Measurements from ENCODE around the gene S100A7A.

Gene S100A7A

DNA sequence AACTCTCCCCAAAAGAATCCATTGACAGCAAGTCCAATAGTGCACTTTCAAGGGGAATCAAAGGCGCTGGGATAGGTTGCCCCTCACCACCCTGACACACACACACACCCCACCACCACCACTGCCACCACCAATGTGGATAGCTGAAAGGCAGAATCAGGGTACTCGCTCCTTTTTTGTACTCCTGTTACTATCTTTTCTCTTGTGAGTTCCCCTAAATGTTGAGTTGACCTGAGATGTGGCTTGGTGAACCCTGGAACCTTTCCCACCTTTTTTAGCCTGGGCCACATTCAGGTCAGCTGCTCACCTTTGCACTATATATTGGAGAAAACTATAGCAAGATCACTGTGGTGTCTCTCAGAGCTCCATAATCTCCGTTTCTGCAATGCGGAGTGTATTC is 29.3 kb upstream of the S100A7A start:
- Histone ChIP-seq H3K27me3 (ENCODE audit: control insufficient read depth in 1 of 2, insufficient read depth in 2 of 2, low read length in 2 of 2) (no peaks in the 10 kb centered on the region), H3K4me3 (ENCODE audit: low read depth in 1 of 2, low read length in 2 of 2) (no peak overlapping the region), H3K9ac (ENCODE audit: low read length) (no peak overlapping the region), H3K36me3 (ENCODE audit: insufficient read depth, low read length) (no peaks in the 10 kb centered on the region), H3K9me3 (ENCODE audit: low read length) (no peaks in the 10 kb centered on the region), H3K27ac (ENCODE audit: low read depth, low read length) (no peak overlapping the region), H3K4me1 (ENCODE audit: insufficient read depth, low read length) (no peaks in the 10 kb centered on the region)

- Histone ChIP-seq H3K4me1 (ENCODE audit: insufficient read depth, low read length) (no peaks in the 10 kb centered on the region), H3K9ac (ENCODE audit: low read length) (no peak overlapping the region), H3K4me3 (ENCODE audit: low read depth in 1 of 2, low read length in 2 of 2) (no peak overlapping the region), H3K9me3 (ENCODE audit: low read length) (no peaks in the 10 kb centered on the region), H3K36me3 (ENCODE audit: insufficient read depth, low read length) (no peaks in the 10 kb centered on the region), H3K27ac (ENCODE audit: low read depth, low read length) (no peak overlapping the region), H3K27me3 (ENCODE audit: control insufficient read depth in 1 of 2, insufficient read depth in 2 of 2, low read length in 2 of 2) (no peaks in the 10 kb centered on the region)
Measured at GRCh38 chr1:153387785-153388184, 28.5 kb upstream of the S100A7A start.

GRCh38 chr1:153389401-153389800 is 26.9 kb upstream of the S100A7A start:
- Histone ChIP-seq H3K4me1 (ENCODE audit: insufficient read depth, low read length) (no peaks in the 10 kb centered on the region), H3K27ac (ENCODE audit: low read depth, low read length) (no peak overlapping the region), H3K9ac (ENCODE audit: low read length) (no peak overlapping the region), H3K9me3 (ENCODE audit: low read length) (no peaks in the 10 kb centered on the region), H3K27me3 (ENCODE audit: control insufficient read depth in 1 of 2, insufficient read depth in 2 of 2, low read length in 2 of 2) (no peaks in the 10 kb centered on the region), H3K36me3 (ENCODE audit: insufficient read depth, low read length) (no peaks in the 10 kb centered on the region), H3K4me3 (ENCODE audit: low read depth in 1 of 2, low read length in 2 of 2) (no peak overlapping the region)

GRCh38 chr1:153389973-153390879 is 26.1 kb upstream of the S100A7A start:
- Histone ChIP-seq H3K27me3 (ENCODE audit: control insufficient read depth in 1 of 2, insufficient read depth in 2 of 2, low read length in 2 of 2) (no peaks in the 10 kb centered on the region), H3K9me3 (ENCODE audit: low read length) (no peaks in the 10 kb centered on the region), H3K36me3 (ENCODE audit: insufficient read depth, low read length) (no peaks in the 10 kb centered on the region), H3K4me3 (ENCODE audit: low read depth in 1 of 2, low read length in 2 of 2) (no peak overlapping the region), H3K27ac (ENCODE audit: low read depth, low read length) (no peak overlapping the region), H3K4me1 (ENCODE audit: insufficient read depth, low read length) (no peaks in the 10 kb centered on the region), H3K9ac (ENCODE audit: low read length) (no peak overlapping the region)

DNA sequence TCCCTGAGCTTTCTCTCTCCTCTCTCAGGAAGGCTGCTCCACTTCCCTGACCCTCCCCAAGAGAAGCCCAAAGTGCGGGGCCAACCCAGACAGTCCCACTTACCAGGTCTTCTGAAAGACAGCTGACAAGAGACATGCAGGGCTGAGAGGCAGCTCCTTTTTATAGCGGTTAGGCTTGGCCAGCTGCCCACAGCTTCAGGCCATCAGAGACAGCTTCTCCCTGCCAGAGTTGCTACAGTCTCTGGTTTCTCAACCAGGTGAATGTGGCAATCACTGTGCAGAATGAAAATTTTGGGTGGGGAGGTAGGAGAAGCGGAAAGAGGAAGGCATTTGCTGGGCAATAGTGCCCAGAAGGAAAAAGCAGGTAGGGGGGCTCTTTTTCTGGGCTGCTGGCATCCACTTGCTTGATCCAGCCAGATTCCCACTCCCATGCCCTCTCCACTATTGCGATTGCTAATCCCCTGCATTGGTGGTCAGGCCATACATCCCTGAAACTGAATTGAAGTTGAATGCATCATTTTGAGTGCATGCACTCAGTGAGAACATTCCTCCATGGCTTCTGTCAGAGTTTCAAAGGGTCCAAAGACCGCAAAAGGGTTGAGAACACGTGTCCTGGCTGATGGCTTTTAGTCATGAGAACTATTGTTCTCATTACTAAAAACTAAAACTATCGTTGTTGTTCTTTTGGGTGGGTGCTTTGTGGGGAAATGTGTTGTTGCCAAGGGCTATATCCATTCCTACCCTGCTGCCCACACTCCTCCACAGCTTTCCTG is 25.2 kb upstream of the S100A7A start, which contains the start of gene S100A8:
Gene S100A8, minus strand, starts transcription at position 136 of the 773 bp plus-strand sequence. CDS start 538 bp downstream, outside the sequence.
- Histone ChIP-seq H3K9ac (ENCODE audit: low read length) (no peak within 1 kb of the TSS), H3K36me3 (ENCODE audit: insufficient read depth, low read length) (no peaks in the 10 kb centered on the region), H3K9me3 (ENCODE audit: low read length) (no peaks in the 10 kb centered on the region), H3K4me1 (ENCODE audit: insufficient read depth, low read length) (no peaks in the 10 kb centered on the region), H3K27me3 (ENCODE audit: control insufficient read depth in 1 of 2, insufficient read depth in 2 of 2, low read length in 2 of 2) (no peaks in the 10 kb centered on the region), H3K27ac (ENCODE audit: low read depth, low read length) (no peak within 1 kb of the TSS), H3K4me3 (ENCODE audit: low read depth in 1 of 2, low read length in 2 of 2) (no peak within 1 kb of the TSS)

GRCh38 chr1:153392258-153392657 is 24.1 kb upstream of the S100A7A start:
- H3K4me1 ChIP-seq (ENCODE audit: insufficient read depth, low read length), result no peaks in the 10 kb centered on the region
- no peaks in the 10 kb centered on the region for H3K27me3 ChIP-seq (ENCODE audit: control insufficient read depth in 1 of 2, insufficient read depth in 2 of 2, low read length in 2 of 2)
- no peak overlapping the region for H3K27ac ChIP-seq (ENCODE audit: low read depth, low read length)
- H3K9ac ChIP-seq (ENCODE audit: low read length), result no peak overlapping the region
- no peaks in the 10 kb centered on the region for H3K36me3 ChIP-seq (ENCODE audit: insufficient read depth, low read length)
- H3K4me3 ChIP-seq (ENCODE audit: low read depth in 1 of 2, low read length in 2 of 2), result no peak overlapping the region
- H3K9me3 ChIP-seq (ENCODE audit: low read length), result no peaks in the 10 kb centered on the region

DNA sequence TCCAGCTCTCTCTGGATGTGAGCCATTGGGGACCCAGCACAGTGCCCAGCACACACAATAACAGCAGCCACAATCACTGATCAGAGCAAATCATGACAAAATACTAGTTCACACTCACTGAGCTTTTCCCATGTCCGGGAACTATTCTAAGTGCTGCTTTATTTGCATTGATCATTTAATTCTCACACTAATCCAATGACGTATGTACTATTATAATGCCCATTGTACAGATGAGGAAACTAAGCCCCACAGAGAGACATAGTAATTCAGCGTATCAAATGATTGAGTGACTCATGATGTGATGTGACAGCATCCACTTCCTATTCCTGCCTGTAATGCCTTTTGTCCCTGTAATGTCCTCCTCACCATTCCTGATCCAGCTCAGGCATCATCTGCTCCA is 23.5 kb upstream of the S100A7A start:
- Histone ChIP-seq H3K27me3 (ENCODE audit: control insufficient read depth in 1 of 2, insufficient read depth in 2 of 2, low read length in 2 of 2) (no peaks in the 10 kb centered on the region), H3K9me3 (ENCODE audit: low read length) (no peaks in the 10 kb centered on the region), H3K4me1 (ENCODE audit: insufficient read depth, low read length) (no peaks in the 10 kb centered on the region), H3K36me3 (ENCODE audit: insufficient read depth, low read length) (no peaks in the 10 kb centered on the region), H3K4me3 (ENCODE audit: low read depth in 1 of 2, low read length in 2 of 2) (no peak overlapping the region), H3K27ac (ENCODE audit: low read depth, low read length) (no peak overlapping the region), H3K9ac (ENCODE audit: low read length) (no peak overlapping the region)

DNA sequence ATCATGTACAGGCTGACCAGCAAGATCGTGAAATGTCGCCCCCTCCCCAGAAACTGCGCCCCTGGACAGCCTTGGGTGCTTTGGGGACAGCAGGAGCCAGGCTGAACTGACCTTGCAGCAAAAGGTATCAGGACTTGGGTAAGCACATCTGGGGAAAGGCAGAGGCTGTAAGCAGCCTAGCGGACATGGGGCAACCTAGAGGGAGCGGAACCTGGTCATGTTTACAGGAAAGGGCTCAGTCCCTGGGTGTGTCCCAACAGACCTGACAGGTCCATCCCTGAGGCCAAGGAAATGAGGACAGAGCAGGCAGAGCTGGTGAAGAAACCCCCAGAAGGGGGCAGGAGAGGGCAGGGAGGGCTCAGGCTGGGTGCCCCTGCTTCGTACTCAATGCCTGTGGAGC is 22.4 kb upstream of the S100A7A start:
- Histone ChIP-seq H3K36me3 (ENCODE audit: insufficient read depth, low read length) (no peaks in the 10 kb centered on the region), H3K9me3 (ENCODE audit: low read length) (no peaks in the 10 kb centered on the region), H3K27me3 (ENCODE audit: control insufficient read depth in 1 of 2, insufficient read depth in 2 of 2, low read length in 2 of 2) (no peaks in the 10 kb centered on the region), H3K9ac (ENCODE audit: low read length) (no peak overlapping the region), H3K4me1 (ENCODE audit: insufficient read depth, low read length) (no peaks in the 10 kb centered on the region), H3K27ac (ENCODE audit: low read depth, low read length) (no peak overlapping the region), H3K4me3 (ENCODE audit: low read depth in 1 of 2, low read length in 2 of 2) (no peak overlapping the region)

DNA sequence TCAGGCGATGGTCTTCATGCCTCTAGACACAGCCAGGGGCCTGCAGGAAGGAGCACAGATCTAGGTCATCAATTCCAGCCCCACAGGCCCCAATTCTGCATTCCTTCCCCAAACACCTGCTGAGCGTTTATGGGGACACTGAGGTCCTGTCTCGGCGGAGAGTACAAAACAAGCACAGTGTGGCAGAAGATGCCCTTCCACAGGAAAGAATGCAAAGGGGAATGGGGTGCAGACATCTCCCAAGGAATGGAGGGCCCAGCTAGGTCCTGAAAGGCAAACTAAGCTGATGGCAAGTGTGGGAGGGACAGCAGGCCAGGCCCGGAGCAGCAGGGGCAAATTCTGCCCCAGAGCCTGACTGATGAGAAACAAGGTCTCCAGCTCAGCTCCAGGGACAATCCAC is 21.9 kb upstream of the S100A7A start:
- Histone ChIP-seq H3K9me3 (ENCODE audit: low read length) (no peaks in the 10 kb centered on the region), H3K4me3 (ENCODE audit: low read depth in 1 of 2, low read length in 2 of 2) (no peak overlapping the region), H3K4me1 (ENCODE audit: insufficient read depth, low read length) (no peaks in the 10 kb centered on the region), H3K27me3 (ENCODE audit: control insufficient read depth in 1 of 2, insufficient read depth in 2 of 2, low read length in 2 of 2) (no peaks in the 10 kb centered on the region), H3K36me3 (ENCODE audit: insufficient read depth, low read length) (no peaks in the 10 kb centered on the region), H3K27ac (ENCODE audit: low read depth, low read length) (no peak overlapping the region), H3K9ac (ENCODE audit: low read length) (no peak overlapping the region)

DNA sequence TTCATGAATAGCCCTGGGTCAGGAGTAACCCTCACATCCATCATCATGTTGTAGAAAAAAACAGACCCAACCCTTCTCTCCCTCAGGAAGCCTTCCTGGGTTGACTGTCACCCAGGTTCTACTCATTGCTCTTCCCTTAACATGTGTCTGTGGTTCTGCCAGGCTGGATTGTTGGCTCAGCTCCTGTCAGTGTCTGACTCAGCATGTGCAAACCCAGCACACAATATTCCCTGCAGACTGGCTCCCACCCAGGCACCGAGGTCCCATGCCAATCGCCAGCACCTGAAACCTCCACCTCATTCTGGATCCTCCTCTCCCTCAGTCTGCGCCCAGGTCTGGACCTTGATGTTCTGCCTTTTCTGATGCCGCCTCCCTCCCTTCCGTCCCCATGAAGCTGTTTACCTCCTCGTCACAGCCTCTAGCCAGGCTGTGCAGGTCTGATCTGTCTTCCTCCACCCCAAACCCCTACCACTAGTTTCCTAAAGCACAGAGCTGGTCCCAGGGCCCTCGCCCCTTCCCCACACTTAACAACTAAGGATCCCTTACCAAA is 21.1 kb upstream of the S100A7A start:
- Histone ChIP-seq H3K4me3 (ENCODE audit: low read depth in 1 of 2, low read length in 2 of 2) (no peak overlapping the region), H3K4me1 (ENCODE audit: insufficient read depth, low read length) (no peaks in the 10 kb centered on the region), H3K9ac (ENCODE audit: low read length) (no peak overlapping the region), H3K36me3 (ENCODE audit: insufficient read depth, low read length) (no peaks in the 10 kb centered on the region), H3K9me3 (ENCODE audit: low read length) (no peaks in the 10 kb centered on the region), H3K27ac (ENCODE audit: low read depth, low read length) (no peak overlapping the region), H3K27me3 (ENCODE audit: control insufficient read depth in 1 of 2, insufficient read depth in 2 of 2, low read length in 2 of 2) (no peaks in the 10 kb centered on the region)

GRCh38 chr1:153395776-153396175 is 20.5 kb upstream of the S100A7A start:
- no peak overlapping the region for H3K4me3 ChIP-seq (ENCODE audit: low read depth in 1 of 2, low read length in 2 of 2)
- H3K27ac ChIP-seq (ENCODE audit: low read depth, low read length), result no peak overlapping the region
- H3K9me3 ChIP-seq (ENCODE audit: low read length), result no peaks in the 10 kb centered on the region
- no peaks in the 10 kb centered on the region for H3K4me1 ChIP-seq (ENCODE audit: insufficient read depth, low read length)
- no peaks in the 10 kb centered on the region for H3K27me3 ChIP-seq (ENCODE audit: control insufficient read depth in 1 of 2, insufficient read depth in 2 of 2, low read length in 2 of 2)
- no peak overlapping the region for H3K9ac ChIP-seq (ENCODE audit: low read length)
- H3K36me3 ChIP-seq (ENCODE audit: insufficient read depth, low read length), result no peaks in the 10 kb centered on the region

Data from muscle layer of colon (tissue), 2 donors.